ENCODE data around the gene STAC.
"Not testable (repeated sequence)": the region's sequence is repeated elsewhere in the genome, so short reads cannot be mapped to it uniquely, and the experiment has no call there.

Gene STAC

DNA sequence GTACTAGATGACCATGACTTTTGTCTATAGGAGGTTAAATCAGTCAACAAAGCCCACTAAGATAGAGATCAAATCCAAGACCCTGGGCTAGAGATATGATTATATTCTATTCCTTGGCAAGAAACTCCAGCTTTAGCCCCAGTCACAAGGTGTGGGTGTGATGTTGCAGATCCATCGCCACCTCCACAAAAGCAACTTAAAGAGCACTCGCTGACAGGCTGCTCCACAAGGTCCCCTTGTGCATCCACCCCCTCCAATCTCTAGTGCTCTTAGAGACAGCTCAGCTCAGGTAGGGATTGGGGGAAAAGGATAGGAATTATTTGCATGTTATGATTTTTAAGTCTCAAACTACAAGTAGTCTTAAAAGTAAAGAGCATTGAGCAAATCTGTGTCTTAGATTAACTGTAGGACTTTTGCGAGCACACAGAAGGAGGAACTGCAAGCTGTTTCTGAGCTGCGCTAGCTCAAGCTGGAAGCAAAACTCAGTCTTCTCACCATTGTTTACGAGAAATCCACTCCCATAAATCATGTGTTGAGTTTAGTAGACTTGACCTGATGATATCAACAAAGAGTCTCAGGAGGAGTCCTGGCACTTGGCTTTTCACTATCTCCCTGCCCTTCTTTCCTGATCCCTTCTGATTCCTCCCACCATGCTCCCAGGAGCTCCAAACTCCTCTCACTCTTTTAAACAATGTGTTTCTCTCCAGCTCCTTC, 177.6 kb downstream of the STAC start:
- TF ChIP-seq, protein P1, sequence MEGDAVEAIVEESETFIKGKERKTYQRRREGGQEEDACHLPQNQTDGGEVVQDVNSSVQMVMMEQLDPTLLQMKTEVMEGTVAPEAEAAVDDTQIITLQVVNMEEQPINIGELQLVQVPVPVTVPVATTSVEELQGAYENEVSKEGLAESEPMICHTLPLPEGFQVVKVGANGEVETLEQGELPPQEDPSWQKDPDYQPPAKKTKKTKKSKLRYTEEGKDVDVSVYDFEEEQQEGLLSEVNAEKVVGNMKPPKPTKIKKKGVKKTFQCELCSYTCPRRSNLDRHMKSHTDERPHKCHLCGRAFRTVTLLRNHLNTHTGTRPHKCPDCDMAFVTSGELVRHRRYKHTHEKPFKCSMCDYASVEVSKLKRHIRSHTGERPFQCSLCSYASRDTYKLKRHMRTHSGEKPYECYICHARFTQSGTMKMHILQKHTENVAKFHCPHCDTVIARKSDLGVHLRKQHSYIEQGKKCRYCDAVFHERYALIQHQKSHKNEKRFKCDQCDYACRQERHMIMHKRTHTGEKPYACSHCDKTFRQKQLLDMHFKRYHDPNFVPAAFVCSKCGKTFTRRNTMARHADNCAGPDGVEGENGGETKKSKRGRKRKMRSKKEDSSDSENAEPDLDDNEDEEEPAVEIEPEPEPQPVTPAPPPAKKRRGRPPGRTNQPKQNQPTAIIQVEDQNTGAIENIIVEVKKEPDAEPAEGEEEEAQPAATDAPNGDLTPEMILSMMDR (IDR thresholded peaks at IDR 0.05; ENCODE audit: low read depth, low read length) = no peak
- no peak for DNase-seq (ENCODE audit: extremely low read depth, low read depth)

DNA sequence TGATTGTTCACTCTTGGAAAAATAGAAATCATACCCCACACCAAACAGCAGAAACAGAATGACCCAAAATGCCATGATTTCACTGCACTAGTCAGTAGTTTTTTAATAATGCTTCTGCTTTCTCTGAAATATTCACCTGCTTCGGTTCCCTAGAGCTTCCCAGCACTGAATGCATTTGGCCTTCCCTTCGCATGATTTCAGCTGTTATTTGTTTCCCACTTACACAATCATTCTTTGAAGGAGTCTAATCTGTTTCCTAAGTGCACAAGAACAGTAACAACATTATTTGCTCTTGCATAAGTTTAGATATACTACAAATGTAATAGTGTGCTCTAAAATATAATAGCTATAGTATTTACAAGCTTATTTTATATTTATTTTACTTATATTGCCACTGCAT, 178.7 kb downstream of the STAC start:
- no peak for DNase-seq (ENCODE audit: extremely low read depth, low read depth)
- TF ChIP-seq, protein P1 (IDR thresholded peaks at IDR 0.05; ENCODE audit: low read depth, low read length) = no peak

DNA sequence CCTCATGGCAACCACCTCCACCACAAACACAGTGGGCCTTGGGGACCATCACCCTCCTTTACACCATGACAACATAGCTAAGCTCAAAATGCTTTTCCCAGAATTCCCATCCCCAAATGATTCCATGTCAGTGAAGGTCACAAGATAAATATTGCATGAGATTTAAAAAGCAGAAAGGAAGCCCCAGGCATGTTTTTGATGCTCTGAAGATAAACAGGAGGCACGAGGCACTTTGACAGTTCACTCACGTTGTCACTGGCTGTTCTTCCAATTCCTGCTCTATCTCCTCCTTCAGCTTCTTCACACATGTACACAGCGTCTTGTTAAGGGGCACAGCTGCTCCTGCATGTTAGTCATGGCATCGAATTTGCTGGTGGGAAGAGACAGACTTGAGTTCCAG, 180.4 kb downstream of the STAC start:
- TF ChIP-seq, protein P1 (IDR thresholded peaks at IDR 0.05; ENCODE audit: low read depth, low read length) = no peak
- no peak for DNase-seq (ENCODE audit: extremely low read depth, low read depth)

DNA sequence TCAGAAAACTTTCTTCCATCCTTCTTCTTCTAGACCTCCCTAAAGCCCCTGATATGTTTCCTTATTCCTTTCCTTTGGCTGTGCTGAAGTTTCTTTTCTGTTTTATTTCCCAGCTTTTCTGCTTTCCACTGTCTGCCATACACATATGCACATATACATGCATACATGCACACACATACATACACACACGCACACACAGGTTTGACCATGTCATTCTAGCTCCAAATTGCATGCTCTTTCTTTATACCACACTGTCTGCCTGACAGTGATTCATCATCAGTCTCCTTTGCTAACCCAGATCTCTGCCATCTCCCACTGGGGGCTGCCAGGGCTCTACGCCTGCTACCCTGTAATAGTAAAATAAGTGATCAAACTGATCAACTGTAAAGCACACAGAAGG, 181.3 kb downstream of the STAC start:
- TF ChIP-seq, protein P1 (IDR thresholded peaks at IDR 0.05; ENCODE audit: low read depth, low read length) = no peak
- DNase-seq (ENCODE audit: extremely low read depth, low read depth) = no peak

DNA sequence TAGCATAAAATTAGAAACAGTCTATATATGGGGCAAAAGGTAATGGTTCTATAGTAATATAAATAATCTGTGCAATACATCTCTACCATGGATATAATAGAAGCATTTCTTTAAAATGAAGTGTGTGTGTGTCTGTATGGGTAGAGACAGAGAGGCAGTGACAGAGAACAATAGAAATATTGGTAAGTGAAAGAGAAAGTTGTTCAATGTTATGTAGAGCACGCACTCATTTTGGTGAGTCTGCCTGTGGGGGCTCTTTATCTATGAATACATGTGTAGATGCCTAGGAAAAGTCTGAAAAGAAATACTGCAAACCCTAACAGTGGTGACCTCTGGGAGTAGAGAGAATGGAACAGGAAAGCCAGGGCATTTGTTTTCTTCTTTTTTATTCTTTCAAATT, 182.6 kb downstream of the STAC start:
- DNase-seq (ENCODE audit: extremely low read depth, low read depth) = no peak
- TF ChIP-seq, protein P1 (IDR thresholded peaks at IDR 0.05; ENCODE audit: low read depth, low read length) = no peak

DNA sequence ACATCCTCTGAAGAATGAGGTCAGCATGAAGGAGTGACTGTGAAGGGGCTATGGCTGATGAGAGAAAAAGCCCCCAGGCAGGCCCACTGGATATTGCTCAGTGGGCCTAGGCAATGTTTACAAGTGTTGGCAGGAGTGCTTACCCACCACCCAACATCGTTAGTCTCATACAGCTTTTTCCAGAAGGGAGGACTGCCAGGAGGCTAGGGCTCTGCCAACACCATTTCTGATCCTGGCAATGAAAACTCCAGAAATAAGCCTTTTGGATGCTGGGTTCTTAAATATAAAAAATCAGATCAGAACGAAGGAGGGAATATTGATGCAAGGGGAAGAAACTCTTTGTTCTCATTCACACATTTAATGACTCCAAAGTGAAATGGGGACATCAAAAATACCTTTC, 194.9 kb downstream of the STAC start:
- TF ChIP-seq, protein P1 (IDR thresholded peaks at IDR 0.05; ENCODE audit: low read depth, low read length) = no peak
- no peak for DNase-seq (ENCODE audit: extremely low read depth, low read depth)

DNA sequence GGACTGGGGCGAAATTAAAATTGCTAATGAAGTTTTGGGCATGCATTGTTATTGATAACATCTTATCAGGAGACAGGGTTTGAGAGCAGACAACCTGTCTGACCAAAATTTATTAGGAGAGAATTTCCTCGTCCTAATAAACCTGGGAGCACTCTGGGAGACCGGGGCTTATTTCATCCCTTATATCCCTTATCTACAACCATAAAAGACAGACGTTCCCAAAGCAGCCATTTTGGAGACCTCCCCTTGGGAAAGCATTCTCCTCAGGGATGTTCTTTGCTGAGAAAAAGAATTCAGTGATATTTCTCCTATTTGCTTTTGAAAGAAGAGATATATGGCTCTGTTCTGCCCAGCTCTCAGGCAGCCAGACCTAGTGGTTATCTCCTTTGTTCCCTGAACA, 198.1 kb downstream of the STAC start:
- not testable (repeated sequence) for DNase-seq (ENCODE audit: extremely low read depth, low read depth)

DNA sequence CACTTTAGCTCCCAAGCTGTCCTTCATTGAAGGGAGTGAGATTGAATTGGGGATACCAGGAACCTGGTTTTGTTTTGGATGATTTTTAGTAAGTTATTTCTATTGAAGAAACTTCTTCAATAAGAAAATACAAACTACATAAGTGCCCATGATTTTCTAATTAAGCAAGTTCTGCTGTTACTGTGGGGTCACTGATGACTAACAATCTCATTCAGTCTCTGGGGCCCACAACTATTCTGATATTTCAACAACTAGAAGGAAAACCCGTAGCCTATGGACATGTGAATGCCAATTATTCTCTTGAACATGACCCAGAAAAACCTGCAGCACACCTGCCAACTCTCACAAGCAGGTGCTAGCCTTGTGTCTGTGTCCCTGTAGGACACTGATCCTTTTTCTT, 199.4 kb downstream of the STAC start:
- TF ChIP-seq, protein P1 (IDR thresholded peaks at IDR 0.05; ENCODE audit: low read depth, low read length) = no peak
- no peak for DNase-seq (ENCODE audit: extremely low read depth, low read depth)
